ENCODE measurements around the gene GRIA1.

Gene GRIA1

GRCh38 chr5:153469423-153469822 lies 21.0 kb upstream of the GRIA1 start:
- Histone ChIP-seq H4K5ac (ENCODE audit: low read length) (no peak overlapping the region), H3K9ac (ENCODE audit: low read length) (no peak overlapping the region), H3K36me3 (ENCODE audit: control insufficient read depth, insufficient read depth, low read length) (no peaks in the 10 kb centered on the region), H3K4ac (ENCODE audit: low read depth, low read length) (no peak overlapping the region), H3K4me3 (ENCODE audit: low read length) (no peak overlapping the region), H2BK15ac (replicated peaks; ENCODE audit: low read depth) (no peak overlapping the region), H3K18ac (ENCODE audit: low read length) (no peak overlapping the region), H2BK120ac (ENCODE audit: low read depth, low read length) (no peak overlapping the region), H3K27me3 (ENCODE audit: insufficient read depth, low read length, poor library complexity) (no peaks in the 10 kb centered on the region), H3K4me2 (ENCODE audit: low read length) (no peak overlapping the region), H2AK5ac (ENCODE audit: low read length) (no peak overlapping the region), H4K8ac (ENCODE audit: low read depth, low read length) (no peak overlapping the region), H3K23ac (ENCODE audit: low read length) (no peak overlapping the region), H2BK5ac (ENCODE audit: low read length) (no peak overlapping the region), H3K4me1 (ENCODE audit: control insufficient read depth, low read depth, low read length) (no peaks in the 10 kb centered on the region), H3K79me2 (ENCODE audit: control insufficient read depth, insufficient read depth, low read length) (no peaks in the 10 kb centered on the region), H3K27ac (ENCODE audit: low read depth, low read length) (no peak overlapping the region), H3K79me1 (ENCODE audit: low read length) (no peaks in the 10 kb centered on the region), H3K56ac (ENCODE audit: low read length) (no peak overlapping the region)
- WGBS (ENCODE audit: extremely low coverage, insufficient coverage, low lambda C conversion rate): no CpG with 5 or more reads among the region's 3 CpGs
- DNase-seq: no peak

GRCh38 chr5:153470736-153471135 lies 19.7 kb upstream of the GRIA1 start:
- H4K8ac ChIP-seq (ENCODE audit: low read depth, low read length): no peak overlapping the region
- no peak overlapping the region for H2BK15ac ChIP-seq (replicated peaks; ENCODE audit: low read depth)
- no peaks in the 10 kb centered on the region for H3K79me2 ChIP-seq (ENCODE audit: control insufficient read depth, insufficient read depth, low read length)
- no peak overlapping the region for H3K56ac ChIP-seq (ENCODE audit: low read length)
- H2AK5ac ChIP-seq (ENCODE audit: low read length): no peak overlapping the region
- DNase-seq: peak; percentile 44
- H3K18ac ChIP-seq (ENCODE audit: low read length): no peak overlapping the region
- no peak overlapping the region for H3K23ac ChIP-seq (ENCODE audit: low read length)
- H3K27me3 ChIP-seq (ENCODE audit: insufficient read depth, low read length, poor library complexity): no peaks in the 10 kb centered on the region
- H3K36me3 ChIP-seq (ENCODE audit: control insufficient read depth, insufficient read depth, low read length): no peaks in the 10 kb centered on the region
- H3K9ac ChIP-seq (ENCODE audit: low read length): no peak overlapping the region
- no peak overlapping the region for H2BK120ac ChIP-seq (ENCODE audit: low read depth, low read length)
- no peak overlapping the region for H3K4me3 ChIP-seq (ENCODE audit: low read length)
- no peak overlapping the region for H2BK5ac ChIP-seq (ENCODE audit: low read length)
- H4K5ac ChIP-seq (ENCODE audit: low read length): no peak overlapping the region
- WGBS (ENCODE audit: extremely low coverage, insufficient coverage, low lambda C conversion rate): no CpG with 5 or more reads among the region's 4 CpGs
- H3K79me1 ChIP-seq (ENCODE audit: low read length): no peaks in the 10 kb centered on the region
- H3K4me2 ChIP-seq (ENCODE audit: low read length): no peak overlapping the region
- no peaks in the 10 kb centered on the region for H3K4me1 ChIP-seq (ENCODE audit: control insufficient read depth, low read depth, low read length)
- no peak overlapping the region for H3K4ac ChIP-seq (ENCODE audit: low read depth, low read length)
- no peak overlapping the region for H3K27ac ChIP-seq (ENCODE audit: low read depth, low read length)

GRCh38 chr5:153476767-153477166 lies 13.7 kb upstream of the GRIA1 start:
- Histone ChIP-seq H3K23ac (ENCODE audit: low read length) (no peak overlapping the region), H3K18ac (ENCODE audit: low read length) (no peak overlapping the region), H3K79me1 (ENCODE audit: low read length) (no peaks in the 10 kb centered on the region), H4K8ac (ENCODE audit: low read depth, low read length) (no peak overlapping the region), H2BK120ac (ENCODE audit: low read depth, low read length) (no peak overlapping the region), H4K5ac (ENCODE audit: low read length) (no peak overlapping the region), H3K4me2 (ENCODE audit: low read length) (no peak overlapping the region), H3K27ac (ENCODE audit: low read depth, low read length) (no peak overlapping the region), H3K56ac (ENCODE audit: low read length) (no peak overlapping the region), H3K27me3 (ENCODE audit: insufficient read depth, low read length, poor library complexity) (no peaks in the 10 kb centered on the region), H3K79me2 (ENCODE audit: control insufficient read depth, insufficient read depth, low read length) (no peaks in the 10 kb centered on the region), H3K9ac (ENCODE audit: low read length) (no peak overlapping the region), H2AK5ac (ENCODE audit: low read length) (no peak overlapping the region), H3K36me3 (ENCODE audit: control insufficient read depth, insufficient read depth, low read length) (no peaks in the 10 kb centered on the region), H3K4ac (ENCODE audit: low read depth, low read length) (no peak overlapping the region), H3K4me3 (ENCODE audit: low read length) (no peak overlapping the region), H2BK15ac (replicated peaks; ENCODE audit: low read depth) (no peak overlapping the region), H3K4me1 (ENCODE audit: control insufficient read depth, low read depth, low read length) (no peaks in the 10 kb centered on the region), H2BK5ac (ENCODE audit: low read length) (no peak overlapping the region)
- DNase-seq: peak; percentile 86
- no CpG with 5 or more reads among the region's 1 CpG for WGBS (ENCODE audit: extremely low coverage, insufficient coverage, low lambda C conversion rate)

- H2AK5ac ChIP-seq (ENCODE audit: low read length): no peak overlapping the region
- no peaks in the 10 kb centered on the region for H3K27me3 ChIP-seq (ENCODE audit: insufficient read depth, low read length, poor library complexity)
- H3K4me3 ChIP-seq (ENCODE audit: low read length): no peak overlapping the region
- no peak overlapping the region for H2BK120ac ChIP-seq (ENCODE audit: low read depth, low read length)
- no peak overlapping the region for H4K8ac ChIP-seq (ENCODE audit: low read depth, low read length)
- no peak overlapping the region for H3K56ac ChIP-seq (ENCODE audit: low read length)
- H3K23ac ChIP-seq (ENCODE audit: low read length): no peak overlapping the region
- H3K36me3 ChIP-seq (ENCODE audit: control insufficient read depth, insufficient read depth, low read length): no peaks in the 10 kb centered on the region
- no peak overlapping the region for H2BK15ac ChIP-seq (replicated peaks; ENCODE audit: low read depth)
- no peaks in the 10 kb centered on the region for H3K79me2 ChIP-seq (ENCODE audit: control insufficient read depth, insufficient read depth, low read length)
- H3K4ac ChIP-seq (ENCODE audit: low read depth, low read length): no peak overlapping the region
- H3K79me1 ChIP-seq (ENCODE audit: low read length): no peaks in the 10 kb centered on the region
- no peak overlapping the region for H3K4me2 ChIP-seq (ENCODE audit: low read length)
- H2BK5ac ChIP-seq (ENCODE audit: low read length): no peak overlapping the region
- no peak overlapping the region for H3K18ac ChIP-seq (ENCODE audit: low read length)
- no peak for DNase-seq
- no peak overlapping the region for H4K5ac ChIP-seq (ENCODE audit: low read length)
- no peaks in the 10 kb centered on the region for H3K4me1 ChIP-seq (ENCODE audit: control insufficient read depth, low read depth, low read length)
- no peak overlapping the region for H3K9ac ChIP-seq (ENCODE audit: low read length)
- no peak overlapping the region for H3K27ac ChIP-seq (ENCODE audit: low read depth, low read length)
These were observed 10.1 kb upstream of the GRIA1 start for GRCh38 chr5:153480401-153480800.

GRCh38 chr5:153483482-153483881 lies 7.0 kb upstream of the GRIA1 start:
- Histone ChIP-seq H3K27ac (ENCODE audit: low read depth, low read length) (no peak overlapping the region), H2BK15ac (replicated peaks; ENCODE audit: low read depth) (no peak overlapping the region), H3K18ac (ENCODE audit: low read length) (no peak overlapping the region), H4K5ac (ENCODE audit: low read length) (no peak overlapping the region), H3K27me3 (ENCODE audit: insufficient read depth, low read length, poor library complexity) (no peaks in the 10 kb centered on the region), H3K4me2 (ENCODE audit: low read length) (no peak overlapping the region), H3K79me2 (ENCODE audit: control insufficient read depth, insufficient read depth, low read length) (no peaks in the 10 kb centered on the region), H3K23ac (ENCODE audit: low read length) (no peak overlapping the region), H4K8ac (ENCODE audit: low read depth, low read length) (no peak overlapping the region), H3K4me3 (ENCODE audit: low read length) (no peak overlapping the region), H3K9ac (ENCODE audit: low read length) (no peak overlapping the region), H3K56ac (ENCODE audit: low read length) (no peak overlapping the region), H2BK120ac (ENCODE audit: low read depth, low read length) (no peak overlapping the region), H2BK5ac (ENCODE audit: low read length) (no peak overlapping the region), H3K79me1 (ENCODE audit: low read length) (no peaks in the 10 kb centered on the region), H3K36me3 (ENCODE audit: control insufficient read depth, insufficient read depth, low read length) (no peaks in the 10 kb centered on the region), H3K4ac (ENCODE audit: low read depth, low read length) (no peak overlapping the region), H2AK5ac (ENCODE audit: low read length) (no peak overlapping the region), H3K4me1 (ENCODE audit: control insufficient read depth, low read depth, low read length) (no peaks in the 10 kb centered on the region)
- WGBS (ENCODE audit: extremely low coverage, insufficient coverage, low lambda C conversion rate): no CpG with 5 or more reads among the region's 4 CpGs
- no peak for DNase-seq

- Histone ChIP-seq H3K23ac (ENCODE audit: low read length) (no peak overlapping the region), H3K4ac (ENCODE audit: low read depth, low read length) (no peak overlapping the region), H2BK15ac (replicated peaks; ENCODE audit: low read depth) (no peak overlapping the region), H3K36me3 (ENCODE audit: control insufficient read depth, insufficient read depth, low read length) (no peaks in the 10 kb centered on the region), H3K4me2 (ENCODE audit: low read length) (no peak overlapping the region), H2AK5ac (ENCODE audit: low read length) (no peak overlapping the region), H4K8ac (ENCODE audit: low read depth, low read length) (no peak overlapping the region), H3K27ac (ENCODE audit: low read depth, low read length) (no peak overlapping the region), H3K27me3 (ENCODE audit: insufficient read depth, low read length, poor library complexity) (no peaks in the 10 kb centered on the region), H3K4me3 (ENCODE audit: low read length) (no peak overlapping the region), H2BK120ac (ENCODE audit: low read depth, low read length) (no peak overlapping the region), H3K9ac (ENCODE audit: low read length) (no peak overlapping the region), H3K4me1 (ENCODE audit: control insufficient read depth, low read depth, low read length) (no peaks in the 10 kb centered on the region), H3K79me2 (ENCODE audit: control insufficient read depth, insufficient read depth, low read length) (no peaks in the 10 kb centered on the region), H3K18ac (ENCODE audit: low read length) (no peak overlapping the region), H4K5ac (ENCODE audit: low read length) (no peak overlapping the region), H3K56ac (ENCODE audit: low read length) (no peak overlapping the region), H3K79me1 (ENCODE audit: low read length) (no peaks in the 10 kb centered on the region), H2BK5ac (ENCODE audit: low read length) (no peak overlapping the region)
- no CpG with 5 or more reads among the region's 2 CpGs for WGBS (ENCODE audit: extremely low coverage, insufficient coverage, low lambda C conversion rate)
- DNase-seq: no peak
These were observed 4.8 kb upstream of the GRIA1 start for GRCh38 chr5:153485641-153486040.

Measured in mesendoderm (in vitro differentiated cells).